Calu3 (cell line): ENCODE results near the gene LGI1. TPM values are rescaled to one million over a fixed set of nuclear protein-coding genes. Genes with fewer than 3 reads are reported as not detected.

Experiments used
- BruUV-seq: library from RNA; stranded (reverse); fragments of 400-500 nt; replicated peaks from 2 replicates; lab custom pipeline; 2021; lab: Mats Ljungman, UMichigan
- CTCF ChIA-PET: fragments of 300-600 bp; sonication (Branson Sonifier 250); formaldehyde crosslinking; loops from one replicate; lab custom pipeline; 2022; ENCODE audit warnings: antibody characterized with exemption; lab: Charles Lee
- DNase-seq: peaks from one replicate; pipeline ENCODE4 v3.0.0; 2022
- H3K27ac Mint-ChIP-seq: one replicate; pipeline ENCODE4 v1.8.0; 2022; ENCODE audit warnings: mixed read lengths; ENCODE audit not compliant: unreplicated experiment
- H3K27me3 Mint-ChIP-seq: one replicate; pipeline ENCODE4 v1.8.0; 2022; ENCODE audit warnings: mixed read lengths; ENCODE audit not compliant: unreplicated experiment
- H3K36me3 Mint-ChIP-seq: one replicate; pipeline ENCODE4 v1.8.0; 2022; ENCODE audit warnings: mild to moderate bottlenecking, moderate library complexity, mixed read lengths; ENCODE audit not compliant: insufficient read depth, unreplicated experiment
- H3K4me1 Mint-ChIP-seq: one replicate; pipeline ENCODE4 v1.8.0; 2022; ENCODE audit warnings: mild to moderate bottlenecking, low read depth, mixed read lengths; ENCODE audit not compliant: unreplicated experiment
- H3K4me3 Mint-ChIP-seq: one replicate; pipeline ENCODE4 v1.8.0; 2022; ENCODE audit warnings: mild to moderate bottlenecking, low read depth, moderate library complexity, mixed read lengths; ENCODE audit not compliant: unreplicated experiment
- H3K9me3 Mint-ChIP-seq: one replicate; pipeline ENCODE4 v1.8.0; 2022; ENCODE audit warnings: low read depth, mixed read lengths; ENCODE audit not compliant: unreplicated experiment
- CTCF ChIP-seq: fragments of 200-600 bp; IDR thresholded peaks from one replicate; pipeline ENCODE4 v1.8.0; 2022; ENCODE audit warnings: antibody characterized with exemption; ENCODE audit not compliant: unreplicated experiment
- intact Hi-C: fragments of 100-400 bp; cut with micrococcal nuclease; formaldehyde crosslinking; loops from one replicate; pipeline ENCODE4 v1.10.0; 2022; ENCODE audit not compliant: unreplicated experiment
- total RNA-seq: library from RNA; stranded (reverse); gene quantifications from 2 replicates; pipeline ENCODE4 v1.2.3, GENCODE V29; 2022

The LGI1 gene
- total RNA-seq, 1 experiment from 2014 or later, result not detected

- no peak for TF ChIP-seq CTCF
- CTCF ChIA-PET, result no interaction called here
- Mint-ChIP-seq H3K27me3 (peaks cover 62% of the 10 kb centered on the region), H3K4me3 (no peak overlapping the region), H3K9me3 (no peaks in the 10 kb centered on the region), H3K4me1 (no peaks in the 10 kb centered on the region), H3K27ac (no peak overlapping the region), H3K36me3 (no peaks in the 10 kb centered on the region)
- no TSS peak for BruUV-seq
- intact Hi-C loops, result no loop called here
- no peak for DNase-seq
These were observed 40.1 kb downstream of the LGI1 start for GRCh38 chr10:93797825-93798224.

GRCh38 chr10:93799155-93799708 lies 41.5 kb downstream of the LGI1 start:
- H3K27me3 Mint-ChIP-seq, result peaks cover 76% of the 10 kb centered on the region
- no peaks in the 10 kb centered on the region for H3K9me3 Mint-ChIP-seq
- no peak for TF ChIP-seq CTCF
- intact Hi-C loops, result no loop called here
- no peak overlapping the region for H3K27ac Mint-ChIP-seq
- no peaks in the 10 kb centered on the region for H3K4me1 Mint-ChIP-seq
- H3K4me3 Mint-ChIP-seq, result no peak overlapping the region
- no peak for DNase-seq
- CTCF ChIA-PET, result no interaction called here
- no peaks in the 10 kb centered on the region for H3K36me3 Mint-ChIP-seq
- BruUV-seq, result no TSS peak

GRCh38 chr10:93804200-93804599 lies 46.5 kb downstream of the LGI1 start:
- no peak overlapping the region for H3K4me3 Mint-ChIP-seq
- no peak for DNase-seq
- no peak for TF ChIP-seq CTCF
- H3K36me3 Mint-ChIP-seq, result no peaks in the 10 kb centered on the region
- intact Hi-C loops, result no loop called here
- H3K27me3 Mint-ChIP-seq, result peaks cover 73% of the 10 kb centered on the region
- CTCF ChIA-PET, result interaction anchor here (0.6 kb wide), 1 partner anchor 15 kb away, joined by 4 read pairs; no protein-coding TSS in a partner anchor
- no peaks in the 10 kb centered on the region for H3K4me1 Mint-ChIP-seq
- H3K9me3 Mint-ChIP-seq, result no peaks in the 10 kb centered on the region
- no TSS peak for BruUV-seq
- H3K27ac Mint-ChIP-seq, result no peak overlapping the region

- no peaks in the 10 kb centered on the region for H3K4me1 Mint-ChIP-seq
- H3K9me3 Mint-ChIP-seq, result no peaks in the 10 kb centered on the region
- no peak overlapping the region for H3K27ac Mint-ChIP-seq
- no peak overlapping the region for H3K4me3 Mint-ChIP-seq
- CTCF ChIA-PET, result no interaction called here
- no peak for DNase-seq
- H3K36me3 Mint-ChIP-seq, result no peaks in the 10 kb centered on the region
- no peak for TF ChIP-seq CTCF
- no TSS peak for BruUV-seq
- intact Hi-C loops, result no loop called here
- peaks cover 64% of the 10 kb centered on the region for H3K27me3 Mint-ChIP-seq
These were observed 49.2 kb downstream of the LGI1 start for GRCh38 chr10:93806903-93807302.
